ENCODE data around the gene TAS1R1.

Gene TAS1R1

GRCh38 chr1:6536291-6536690 is 18.8 kb upstream of the TAS1R1 start:
- DNase-seq (ENCODE audit: low read depth, low spot score): no peak
- no peaks in the 10 kb centered on the region for H3K9me3 ChIP-seq (ENCODE audit: insufficient read depth, low read length)
- TF ChIP-seq SUZ12 (IDR thresholded peaks at IDR 0.05; ENCODE audit: extremely low read depth, insufficient read depth, insufficient read length) (no peak), YY1 (IDR thresholded peaks at IDR 0.05; ENCODE audit: insufficient read depth, insufficient read length) (no peak), ZNF274 (IDR thresholded peaks at IDR 0.05; ENCODE audit: low read depth, low read length) (no peak)
- no peak overlapping the region for H3K9ac ChIP-seq (ENCODE audit: insufficient read length, low read depth)
- H3K4me1 ChIP-seq (ENCODE audit: insufficient read depth, insufficient read length): no peaks in the 10 kb centered on the region
- H3K27me3 ChIP-seq (ENCODE audit: insufficient read depth, insufficient read length): no peaks in the 10 kb centered on the region
- no peak overlapping the region for H3K4me3 ChIP-seq (ENCODE audit: insufficient read length, low read depth)
- peaks cover 60% of the 10 kb centered on the region for H3K36me3 ChIP-seq (ENCODE audit: insufficient read depth, insufficient read length, low read length)

- H3K36me3 ChIP-seq (ENCODE audit: insufficient read depth, insufficient read length, low read length): peaks cover 45% of the 10 kb centered on the region
- DNase-seq (ENCODE audit: low read depth, low spot score): no peak
- H3K4me3 ChIP-seq (ENCODE audit: insufficient read length, low read depth): no peak overlapping the region
- no peaks in the 10 kb centered on the region for H3K27me3 ChIP-seq (ENCODE audit: insufficient read depth, insufficient read length)
- no peaks in the 10 kb centered on the region for H3K9me3 ChIP-seq (ENCODE audit: insufficient read depth, low read length)
- TF ChIP-seq YY1 (IDR thresholded peaks at IDR 0.05; ENCODE audit: insufficient read depth, insufficient read length) (no peak), ZNF274 (IDR thresholded peaks at IDR 0.05; ENCODE audit: low read depth, low read length) (no peak), SUZ12 (IDR thresholded peaks at IDR 0.05; ENCODE audit: extremely low read depth, insufficient read depth, insufficient read length) (no peak)
- H3K4me1 ChIP-seq (ENCODE audit: insufficient read depth, insufficient read length): no peaks in the 10 kb centered on the region
- H3K9ac ChIP-seq (ENCODE audit: insufficient read length, low read depth): no peak overlapping the region
Observed at GRCh38 chr1:6538956-6539355, 16.2 kb upstream of the TAS1R1 start.

- Histone ChIP-seq H3K27me3 (ENCODE audit: insufficient read depth, insufficient read length) (no peaks in the 10 kb centered on the region), H3K36me3 (ENCODE audit: insufficient read depth, insufficient read length, low read length) (peaks cover 68% of the 10 kb centered on the region), H3K9me3 (ENCODE audit: insufficient read depth, low read length) (no peaks in the 10 kb centered on the region), H3K4me1 (ENCODE audit: insufficient read depth, insufficient read length) (no peaks in the 10 kb centered on the region), H3K4me3 (ENCODE audit: insufficient read length, low read depth) (no peak overlapping the region), H3K9ac (ENCODE audit: insufficient read length, low read depth) (no peak overlapping the region)
- TF ChIP-seq SUZ12 (IDR thresholded peaks at IDR 0.05; ENCODE audit: extremely low read depth, insufficient read depth, insufficient read length): no peak
- no peak for TF ChIP-seq YY1 (IDR thresholded peaks at IDR 0.05; ENCODE audit: insufficient read depth, insufficient read length)
- no peak for TF ChIP-seq ZNF274 (IDR thresholded peaks at IDR 0.05; ENCODE audit: low read depth, low read length)
- DNase-seq (ENCODE audit: low read depth, low spot score): no peak
Observed at GRCh38 chr1:6544831-6545230, 10.3 kb upstream of the TAS1R1 start.

- Histone ChIP-seq H3K4me3 (ENCODE audit: insufficient read length, low read depth) (no peak overlapping the region), H3K4me1 (ENCODE audit: insufficient read depth, insufficient read length) (no peaks in the 10 kb centered on the region), H3K9me3 (ENCODE audit: insufficient read depth, low read length) (no peaks in the 10 kb centered on the region), H3K9ac (ENCODE audit: insufficient read length, low read depth) (no peak overlapping the region), H3K27me3 (ENCODE audit: insufficient read depth, insufficient read length) (no peaks in the 10 kb centered on the region), H3K36me3 (ENCODE audit: insufficient read depth, insufficient read length, low read length) (peaks cover 69% of the 10 kb centered on the region)
- TF ChIP-seq SUZ12 (IDR thresholded peaks at IDR 0.05; ENCODE audit: extremely low read depth, insufficient read depth, insufficient read length): no peak
- TF ChIP-seq YY1 (IDR thresholded peaks at IDR 0.05; ENCODE audit: insufficient read depth, insufficient read length): no peak
- TF ChIP-seq ZNF274 (IDR thresholded peaks at IDR 0.05; ENCODE audit: low read depth, low read length): no peak
- DNase-seq (ENCODE audit: low read depth, low spot score): no peak
Observed at GRCh38 chr1:6545276-6546112, 9.6 kb upstream of the TAS1R1 start.

GRCh38 chr1:6546326-6546725 is 8.8 kb upstream of the TAS1R1 start:
- no peaks in the 10 kb centered on the region for H3K4me1 ChIP-seq (ENCODE audit: insufficient read depth, insufficient read length)
- DNase-seq (ENCODE audit: low read depth, low spot score): no peak
- no peak overlapping the region for H3K9ac ChIP-seq (ENCODE audit: insufficient read length, low read depth)
- no peak overlapping the region for H3K4me3 ChIP-seq (ENCODE audit: insufficient read length, low read depth)
- H3K36me3 ChIP-seq (ENCODE audit: insufficient read depth, insufficient read length, low read length): peaks cover 73% of the 10 kb centered on the region
- H3K27me3 ChIP-seq (ENCODE audit: insufficient read depth, insufficient read length): no peaks in the 10 kb centered on the region
- no peaks in the 10 kb centered on the region for H3K9me3 ChIP-seq (ENCODE audit: insufficient read depth, low read length)
- TF ChIP-seq SUZ12 (IDR thresholded peaks at IDR 0.05; ENCODE audit: extremely low read depth, insufficient read depth, insufficient read length): no peak
- TF ChIP-seq YY1 (IDR thresholded peaks at IDR 0.05; ENCODE audit: insufficient read depth, insufficient read length): no peak
- TF ChIP-seq ZNF274 (IDR thresholded peaks at IDR 0.05; ENCODE audit: low read depth, low read length): no peak

GRCh38 chr1:6547301-6547700 is 7.8 kb upstream of the TAS1R1 start:
- TF ChIP-seq YY1 (IDR thresholded peaks at IDR 0.05; ENCODE audit: insufficient read depth, insufficient read length): no peak
- no peak overlapping the region for H3K4me3 ChIP-seq (ENCODE audit: insufficient read length, low read depth)
- no peak overlapping the region for H3K9ac ChIP-seq (ENCODE audit: insufficient read length, low read depth)
- no peak for DNase-seq (ENCODE audit: low read depth, low spot score)
- no peaks in the 10 kb centered on the region for H3K27me3 ChIP-seq (ENCODE audit: insufficient read depth, insufficient read length)
- peaks cover 71% of the 10 kb centered on the region for H3K36me3 ChIP-seq (ENCODE audit: insufficient read depth, insufficient read length, low read length)
- H3K9me3 ChIP-seq (ENCODE audit: insufficient read depth, low read length): no peaks in the 10 kb centered on the region
- no peaks in the 10 kb centered on the region for H3K4me1 ChIP-seq (ENCODE audit: insufficient read depth, insufficient read length)

GRCh38 chr1:6554031-6554906 is 838 bp upstream of the TAS1R1 start, which contains the start of gene NOL9:
Gene NOL9, minus strand, starts transcription at chr1:6554513. Its CDS starts 11 bp downstream, at chr1:6554502.
- Histone ChIP-seq H3K36me3 (ENCODE audit: insufficient read depth, insufficient read length, low read length) (peaks cover 17% of the 10 kb centered on the region), H3K9me3 (ENCODE audit: insufficient read depth, low read length) (no peaks in the 10 kb centered on the region), H3K9ac (ENCODE audit: insufficient read length, low read depth) (peak within 1 kb of the TSS; percentile 90), H3K27me3 (ENCODE audit: insufficient read depth, insufficient read length) (no peaks in the 10 kb centered on the region), H3K4me3 (ENCODE audit: insufficient read length, low read depth) (peak within 1 kb of the TSS; percentile 93), H3K4me1 (ENCODE audit: insufficient read depth, insufficient read length) (no peaks in the 10 kb centered on the region)
- DNase-seq (ENCODE audit: low read depth, low spot score): peak; percentile 81
- TF ChIP-seq YY1 (IDR thresholded peaks at IDR 0.05; ENCODE audit: insufficient read depth, insufficient read length): peak; percentile 59
- no peak for TF ChIP-seq ZNF274 (IDR thresholded peaks at IDR 0.05; ENCODE audit: low read depth, low read length)
